Left lung (tissue), 10 donors: Measurements from ENCODE around the gene TAF11L12. TPM values are rescaled to one million over a fixed set of nuclear protein-coding genes. Genes with fewer than 3 reads are reported as not detected.
"Not testable (repeated sequence)": the region's sequence is repeated elsewhere in the genome, so short reads cannot be mapped to it uniquely, and the experiment has no call there.

Experiments
- ATAC-seq: fragments of 200-7000 bp; cut with Tn5 transposase; one replicate; pipeline ENCODE4 v1.9.1; 2020; ENCODE audit warnings: moderate library complexity
- DNase-seq, 4 donors: peaks; one replicate each; pipeline ENCODE4 v3.0.0-alpha.2; 2013 to 2020
- H3K27ac ChIP-seq, 2 donors: fragments of 200-600 bp; sonication (generic) in 1 of 2; one replicate each; pipeline versions ENCODE4 v1.5.0 to v1.8.0; 2020 to 2021
- H3K27me3 ChIP-seq, 2 donors: fragments of 200-600 bp; sonication (generic) in 1 of 2; one replicate each; pipeline versions ENCODE4 v1.5.0 to v1.8.0; 2020 to 2021
- H3K36me3 ChIP-seq, 2 donors: fragments of 200-600 bp; sonication (generic) in 1 of 2; one replicate each; pipeline versions ENCODE4 v1.5.0 to v1.8.0; 2020 to 2021
- H3K4me1 ChIP-seq, 2 donors: fragments of 200-600 bp; one replicate each; pipeline ENCODE4 v1.8.0; 2021
- H3K4me3 ChIP-seq, 2 donors: fragments of 200-600 bp; sonication (generic) in 1 of 2; one replicate each; pipeline versions ENCODE4 v1.5.0 to v1.8.0; 2020 to 2021; ENCODE audit warnings: mild to moderate bottlenecking in 1 of 2
- H3K9me3 ChIP-seq, 2 donors: fragments of 200-600 bp; sonication (generic) in 1 of 2; one replicate each; pipeline versions ENCODE4 v1.5.0 to v1.8.0; 2020 to 2021
- intact Hi-C, 2 donors: fragments of 100-400 bp; cut with DNase I; formaldehyde crosslinking; loops; one replicate each; pipeline versions ENCODE4 v1.11.2 to v1.14.2; 2022
- polyA plus RNA-seq, 6 donors: library from polyadenylated mRNA; unstranded; fragments of 120-200 nt; gene quantifications; one replicate each; pipeline ENCODE4 v1.2.1, GENCODE V29; 2013; ENCODE audit not compliant: insufficient read length in 6 of 6
- total RNA-seq, 2 donors: library from RNA; stranded (reverse); fragmentation: NEBNext Ultra II Directional; extraction: Animal tissue kit (Norgen Biotek cat#: 25700); gene quantifications; one replicate each; pipeline ENCODE4 v1.2.1, GENCODE V29; 2021
- TF ChIP-seq, protein P1 (sequence below), 2 donors: fragments of 200-600 bp; sonication (generic) in 1 of 2; IDR thresholded peaks; one replicate each; pipeline versions ENCODE4 v1.5.0 to v1.8.0; 2021; ENCODE audit warnings: antibody characterized with exemption in 2 of 2
- donor health status: DM: no; HTN: yes; CAD: no.
- donor health status: DM: no; HTN: no; CAD: no.

Gene TAF11L12
- total and polyA plus RNA-seq, 8 donors: not detected

DNA sequence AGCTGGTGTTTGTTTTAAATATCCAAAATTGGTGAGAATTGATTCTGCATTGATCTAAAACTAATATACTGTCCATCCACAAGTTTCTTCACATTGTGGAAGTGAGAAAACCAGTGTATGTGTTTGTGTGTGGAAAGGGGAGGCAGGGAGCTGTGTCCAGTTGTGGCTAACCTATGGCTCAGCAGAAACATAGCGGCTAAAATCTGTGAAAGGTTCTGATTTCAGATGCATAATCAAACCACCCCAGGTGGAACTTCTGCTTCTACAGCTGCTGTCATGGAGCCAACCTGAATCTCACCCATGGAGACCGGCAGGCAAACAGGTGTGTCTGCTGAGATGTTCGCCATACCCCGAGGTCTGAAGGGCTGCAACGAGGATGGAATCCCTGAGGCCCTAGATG is 24.0 kb downstream of the TAF11L12 start, which contains the start of gene TAF11L14:
TAF11L14 (plus strand) TSS at position 301 of the 400 bp plus-strand sequence.
- Histone ChIP-seq H3K27ac (no peak within 1 kb of the TSS), H3K9me3 (no peaks in the 10 kb centered on the region), H3K4me3 (no peak within 1 kb of the TSS), H3K27me3 (no peaks in the 10 kb centered on the region), H3K4me1 (no peaks in the 10 kb centered on the region), H3K36me3 (no peaks in the 10 kb centered on the region)
- intact Hi-C loops: no loop called here
- TF ChIP-seq, protein P1, sequence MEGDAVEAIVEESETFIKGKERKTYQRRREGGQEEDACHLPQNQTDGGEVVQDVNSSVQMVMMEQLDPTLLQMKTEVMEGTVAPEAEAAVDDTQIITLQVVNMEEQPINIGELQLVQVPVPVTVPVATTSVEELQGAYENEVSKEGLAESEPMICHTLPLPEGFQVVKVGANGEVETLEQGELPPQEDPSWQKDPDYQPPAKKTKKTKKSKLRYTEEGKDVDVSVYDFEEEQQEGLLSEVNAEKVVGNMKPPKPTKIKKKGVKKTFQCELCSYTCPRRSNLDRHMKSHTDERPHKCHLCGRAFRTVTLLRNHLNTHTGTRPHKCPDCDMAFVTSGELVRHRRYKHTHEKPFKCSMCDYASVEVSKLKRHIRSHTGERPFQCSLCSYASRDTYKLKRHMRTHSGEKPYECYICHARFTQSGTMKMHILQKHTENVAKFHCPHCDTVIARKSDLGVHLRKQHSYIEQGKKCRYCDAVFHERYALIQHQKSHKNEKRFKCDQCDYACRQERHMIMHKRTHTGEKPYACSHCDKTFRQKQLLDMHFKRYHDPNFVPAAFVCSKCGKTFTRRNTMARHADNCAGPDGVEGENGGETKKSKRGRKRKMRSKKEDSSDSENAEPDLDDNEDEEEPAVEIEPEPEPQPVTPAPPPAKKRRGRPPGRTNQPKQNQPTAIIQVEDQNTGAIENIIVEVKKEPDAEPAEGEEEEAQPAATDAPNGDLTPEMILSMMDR (IDR thresholded peaks at IDR 0.05): no peak
- no peak for ATAC-seq
- no peak for DNase-seq

DNA sequence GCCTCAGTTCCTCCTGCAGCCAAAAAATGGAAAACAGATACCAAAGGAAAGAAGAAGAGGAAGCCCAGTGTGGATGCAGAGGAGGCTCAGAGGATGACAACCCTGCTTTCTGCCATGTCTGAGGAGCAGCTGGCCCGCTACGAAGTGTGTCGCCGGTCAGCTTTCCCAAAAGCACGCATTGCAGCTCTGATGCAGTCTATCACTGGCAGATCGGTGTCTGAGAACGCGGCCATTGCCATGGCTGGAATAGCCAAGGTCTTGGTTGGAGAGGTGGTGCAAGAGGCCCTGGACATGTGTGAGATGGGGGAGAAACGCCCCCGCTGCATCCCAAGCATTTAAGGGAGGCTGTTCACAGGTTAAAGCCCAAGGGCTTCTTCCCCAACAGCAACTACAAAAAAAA is 39.0 kb downstream of the TAF11L12 start:
- H3K36me3 ChIP-seq, intact Hi-C loops, H3K4me1 ChIP-seq, H3K4me3 ChIP-seq, DNase-seq, H3K27me3 ChIP-seq, ATAC-seq, H3K9me3 ChIP-seq, H3K27ac ChIP-seq: not testable (repeated sequence)

DNA sequence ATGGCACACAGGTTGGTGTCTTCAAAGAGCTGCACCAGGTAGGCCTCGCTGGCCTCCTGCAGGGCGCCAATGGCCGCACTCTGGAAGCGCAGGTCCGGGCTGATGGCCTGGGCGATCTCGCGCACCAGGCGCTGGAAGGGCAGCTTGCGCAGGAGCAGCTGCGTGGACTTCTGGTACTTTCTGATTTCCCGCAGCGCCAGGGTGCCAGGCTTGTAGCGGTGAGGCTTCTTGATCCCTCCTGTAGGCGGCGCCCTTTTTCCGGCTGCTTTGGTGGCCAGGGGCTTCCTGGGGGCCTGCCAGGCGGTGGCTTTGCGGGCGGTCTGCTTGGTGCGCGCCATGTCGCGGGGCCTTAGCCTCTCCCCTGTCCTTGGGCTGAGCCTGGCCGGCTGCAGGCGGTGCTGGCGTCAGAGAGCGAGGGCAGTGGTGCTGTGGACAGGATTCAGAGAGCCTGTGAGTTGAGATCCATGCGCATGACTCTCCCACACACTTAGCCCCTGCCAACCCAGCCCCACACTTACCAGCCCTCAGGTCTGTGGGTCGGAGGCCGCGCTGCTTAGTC is 45.1 kb downstream of the TAF11L12 start:
- H3K36me3 ChIP-seq, DNase-seq, ATAC-seq, H3K27me3 ChIP-seq, H3K27ac ChIP-seq, H3K4me3 ChIP-seq, intact Hi-C loops, H3K9me3 ChIP-seq, H3K4me1 ChIP-seq: not testable (repeated sequence)

DNA sequence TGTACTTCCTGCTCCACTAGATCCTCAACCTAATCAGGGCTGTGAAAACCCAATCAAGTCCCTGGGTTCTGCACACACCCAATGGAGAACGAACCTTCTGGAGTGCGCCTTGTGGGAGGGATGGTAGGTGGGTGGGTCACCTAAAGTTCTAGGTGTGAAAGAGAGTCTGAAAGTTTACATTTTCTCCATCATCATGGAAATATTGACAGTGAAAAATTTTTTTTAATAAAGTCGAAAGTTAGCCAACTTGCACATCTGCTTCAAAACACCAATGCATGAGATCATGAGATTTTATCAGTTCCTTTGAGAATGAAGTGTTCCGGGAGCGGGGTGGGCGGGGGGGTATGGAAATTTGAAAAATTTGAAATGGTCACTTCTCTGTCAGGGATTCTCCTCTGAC is 45.7 kb downstream of the TAF11L12 start:
- no peak overlapping the region for H3K4me3 ChIP-seq
- DNase-seq (no peak), ATAC-seq (no peak)
- H3K4me1 ChIP-seq: no peaks in the 10 kb centered on the region
- intact Hi-C loops: no loop called here
- no peaks in the 10 kb centered on the region for H3K36me3 ChIP-seq
- H3K9me3 ChIP-seq: peaks cover 0 to 4% of the 10 kb centered on the region in 2 donors
- H3K27me3 ChIP-seq: no peaks in the 10 kb centered on the region
- TF ChIP-seq, protein P1 (IDR thresholded peaks at IDR 0.05): no peak
- H3K27ac ChIP-seq: no peak overlapping the region

Other genes with a start within 250 kb of the TAF11L12 start
- gene TAF11L2, start 112.2 kb upstream of the TAF11L12 start, total RNA-seq: not detected
- gene TAF11L2, start 112.2 kb upstream of the TAF11L12 start, polyA plus RNA-seq: not detected
- not detected for gene TAF11L3, start 92.0 kb upstream of the TAF11L12 start, total RNA-seq
- not detected for gene TAF11L3, start 92.0 kb upstream of the TAF11L12 start, polyA plus RNA-seq
- not detected for gene TAF11L4, start 88.6 kb upstream of the TAF11L12 start, total RNA-seq
- gene TAF11L4, start 88.6 kb upstream of the TAF11L12 start, polyA plus RNA-seq: not detected
- gene TAF11L5, start 85.2 kb upstream of the TAF11L12 start, total RNA-seq: not detected
- not detected for gene TAF11L5, start 85.2 kb upstream of the TAF11L12 start, polyA plus RNA-seq
- gene TAF11L6, start 81.7 kb upstream of the TAF11L12 start, total RNA-seq: not detected
- gene TAF11L6, start 81.7 kb upstream of the TAF11L12 start, polyA plus RNA-seq: not detected
- not detected for gene TAF11L7, start 24.6 kb upstream of the TAF11L12 start, total RNA-seq
- not detected for gene TAF11L7, start 24.6 kb upstream of the TAF11L12 start, polyA plus RNA-seq
- not detected for gene TAF11L8, start 19.4 kb upstream of the TAF11L12 start, total RNA-seq
- not detected for gene TAF11L8, start 19.4 kb upstream of the TAF11L12 start, polyA plus RNA-seq
- not detected for gene TAF11L9, start 16.0 kb upstream of the TAF11L12 start, total RNA-seq
- not detected for gene TAF11L9, start 16.0 kb upstream of the TAF11L12 start, polyA plus RNA-seq
- not detected for gene TAF11L10, start 12.6 kb upstream of the TAF11L12 start, total RNA-seq
- not detected for gene TAF11L10, start 12.6 kb upstream of the TAF11L12 start, polyA plus RNA-seq
- gene TAF11L11, start 6.2 kb upstream of the TAF11L12 start, total RNA-seq: not detected
- gene TAF11L11, start 6.2 kb upstream of the TAF11L12 start, polyA plus RNA-seq: not detected
- gene TAF11L13, start 21.7 kb downstream of the TAF11L12 start, total RNA-seq: not detected
- gene TAF11L13, start 21.7 kb downstream of the TAF11L12 start, polyA plus RNA-seq: not detected
- gene TAF11L14, start 24.1 kb downstream of the TAF11L12 start, total RNA-seq: not detected
- gene TAF11L14, start 24.1 kb downstream of the TAF11L12 start, polyA plus RNA-seq: not detected